Transverse colon (tissue), 3 donors: ENCODE results near the gene DLG5.

ENCODE experiments used
- CTCF ChIP-seq, 5 experiments: fragments of 200-600 bp in 3 of 5; fragments of 450-650 bp in 2 of 5; sonication (generic) in 3 of 5; IDR thresholded peaks; 1 replicate in 2 of 5; 2 replicates in 3 of 5; pipeline ENCODE4 v1.5.1; 2016 to 2017; ENCODE audit warnings: antibody characterized with exemption in 5 of 5, inconsistent platforms in 3 of 5, mild to moderate bottlenecking in 2 of 5, moderate library complexity in 1 of 5
- POLR2A ChIP-seq: fragments of 450-650 bp; IDR thresholded peaks from one replicate; pipeline ENCODE4 v1.6.1; 2016; ENCODE audit warnings: antibody characterized with exemption, mild to moderate bottlenecking, moderate library complexity

- TF ChIP-seq POLR2A, result no peak
- no peak for TF ChIP-seq CTCF (IDR thresholded peaks at IDR 0.05)
Measured at GRCh38 chr10:77915319-77916105, 11.0 kb downstream of the DLG5 start.
